Tibial artery (tissue), 4 donors: ENCODE measurements around the gene GGA1.

Experiments used
- DNase-seq, 2 donors: peaks; one replicate each; pipeline ENCODE4 v3.0.0-alpha.2; 2019
- H3K27ac ChIP-seq, 2 donors: fragments of 200-600 bp; sonication (generic) in 1 of 2; 1 replicate in 1 of 2; 2 replicates in 1 of 2; pipeline ENCODE4 v1.5.1; 2018 to 2019; ENCODE audit warnings: mild to moderate bottlenecking in 1 of 2
- H3K27me3 ChIP-seq, 2 donors: fragments of 200-600 bp; sonication (generic) in 1 of 2; one replicate each; pipeline versions ENCODE4 v1.5.1 to v1.6.0; 2016 to 2019
- H3K36me3 ChIP-seq, 3 donors: fragments of 200-600 bp; sonication (generic) in 2 of 3; one replicate each; pipeline ENCODE4 v1.5.1; 2016 to 2019; ENCODE audit warnings: mild to moderate bottlenecking in 2 of 3
- H3K4me1 ChIP-seq, 4 donors: fragments of 200-600 bp; sonication (generic) in 2 of 4; 1 replicate in 3 of 4; 2 replicates in 1 of 4; pipeline ENCODE4 v1.5.1; 2016 to 2019
- H3K4me3 ChIP-seq, 2 donors: fragments of 200-600 bp; sonication (generic) in 1 of 2; 1 replicate in 1 of 2; 2 replicates in 1 of 2; pipeline ENCODE4 v1.5.1; 2018 to 2019; ENCODE audit warnings: mild to moderate bottlenecking in 2 of 2
- H3K9me3 ChIP-seq, 3 donors: fragments of 200-600 bp; sonication (generic) in 1 of 3; one replicate each; pipeline ENCODE4 v1.5.1; 2016 to 2019
- CTCF ChIP-seq, 2 experiments: fragments of 200-600 bp in 1 of 2; fragments of 450-650 bp in 1 of 2; IDR thresholded peaks; one replicate each; pipeline ENCODE4 v1.5.1; 2017 to 2019; ENCODE audit warnings: antibody characterized with exemption in 2 of 2, mild to moderate bottlenecking in 1 of 2, moderate library complexity in 1 of 2
- intact Hi-C: fragments of 100-400 bp; cut with DNase I; formaldehyde crosslinking; loops from one replicate; pipeline ENCODE4 v1.15.0; 2023; ENCODE audit warnings: low total_unique reads

Gene GGA1

GRCh38 chr22:37641561-37641949 lies 32.9 kb downstream of the GGA1 start:
- DNase-seq, result no peak
- H3K4me3 ChIP-seq, result no peak overlapping the region
- intact Hi-C loops, result loop anchor here (5.0 kb wide), 2 partner anchors 41 to 151 kb away; no protein-coding TSS in a partner anchor
- H3K4me1 ChIP-seq, result peaks cover 0 to 38% (median 12%) of the 10 kb centered on the region in 4 donors
- no peak overlapping the region for H3K27ac ChIP-seq
- TF ChIP-seq CTCF (IDR thresholded peaks at IDR 0.05), result no peak
- no peaks in the 10 kb centered on the region for H3K36me3 ChIP-seq
- H3K9me3 ChIP-seq, result no peaks in the 10 kb centered on the region
- H3K27me3 ChIP-seq, result peaks cover 0 to 34% of the 10 kb centered on the region in 2 donors

GRCh38 chr22:37643225-37643847 lies 34.7 kb downstream of the GGA1 start:
- no peaks in the 10 kb centered on the region for H3K36me3 ChIP-seq
- no peak overlapping the region for H3K4me3 ChIP-seq
- DNase-seq, result peak; percentile 85 to 87
- H3K27me3 ChIP-seq, result peaks cover 0 to 34% of the 10 kb centered on the region in 2 donors
- intact Hi-C loops, result loop anchor here (5.0 kb wide), 2 partner anchors 39 to 149 kb away; no protein-coding TSS in a partner anchor
- peak; percentile 91 to 93 for TF ChIP-seq CTCF (IDR thresholded peaks at IDR 0.05)
- H3K4me1 ChIP-seq, result peaks cover 0 to 37% (median 12%) of the 10 kb centered on the region in 4 donors
- no peaks in the 10 kb centered on the region for H3K9me3 ChIP-seq
- no peak overlapping the region for H3K27ac ChIP-seq

GRCh38 chr22:37647317-37647716 lies 38.7 kb downstream of the GGA1 start:
- no peak for DNase-seq
- intact Hi-C loops, result no loop called here

GRCh38 chr22:37647928-37648327 lies 39.3 kb downstream of the GGA1 start:
- no peak for TF ChIP-seq CTCF (IDR thresholded peaks at IDR 0.05)
- intact Hi-C loops, result no loop called here
- H3K9me3 ChIP-seq, result no peaks in the 10 kb centered on the region
- no peak overlapping the region for H3K4me3 ChIP-seq
- peaks cover 0 to 9% (median 0%) of the 10 kb centered on the region in 4 donors for H3K4me1 ChIP-seq
- no peaks in the 10 kb centered on the region for H3K27me3 ChIP-seq
- peaks cover 0 to 12% (median 9%) of the 10 kb centered on the region in 3 donors for H3K36me3 ChIP-seq
- no peak overlapping the region for H3K27ac ChIP-seq
- DNase-seq, result no peak

More at GRCh38 chr22:37647317-37647716, 38.7 kb downstream of the GGA1 start:
- peaks cover 0 to 12% (median 9%) of the 10 kb centered on the region in 3 donors for H3K36me3 ChIP-seq
- H3K27me3 ChIP-seq, result no peaks in the 10 kb centered on the region
- no peaks in the 10 kb centered on the region for H3K9me3 ChIP-seq
- no peak overlapping the region for H3K27ac ChIP-seq
- no peak overlapping the region for H3K4me3 ChIP-seq
- H3K4me1 ChIP-seq, result peaks cover 0 to 10% (median 0%) of the 10 kb centered on the region in 4 donors
- TF ChIP-seq CTCF (IDR thresholded peaks at IDR 0.05), result no peak

GRCh38 chr22:37650463-37651136 lies 42.0 kb downstream of the GGA1 start:
- no peaks in the 10 kb centered on the region for H3K27me3 ChIP-seq
- H3K4me1 ChIP-seq, result no peaks in the 10 kb centered on the region
- intact Hi-C loops, result no loop called here
- no peak for DNase-seq
- H3K9me3 ChIP-seq, result no peaks in the 10 kb centered on the region
- TF ChIP-seq CTCF (IDR thresholded peaks at IDR 0.05), result no peak
- H3K4me3 ChIP-seq, result no peak overlapping the region
- peaks cover 0 to 12% (median 9%) of the 10 kb centered on the region in 3 donors for H3K36me3 ChIP-seq
- H3K27ac ChIP-seq, result no peak overlapping the region
